Skeletal muscle tissue (tissue), 4 donors: ENCODE measurements around the gene ECM1. TPM values are rescaled to one million over a fixed set of nuclear protein-coding genes. Genes with fewer than 3 reads are reported as not detected.
A peak's percentile ranks its signal among the peaks of the same experiment; 100 is the strongest.

Source experiments
- H3K27ac ChIP-seq: one replicate; pipeline ENCODE4 v1.7.0; 2013; ENCODE audit warnings: mild to moderate bottlenecking, low read depth, low read length, inconsistent platforms
- H3K27me3 ChIP-seq, 3 donors: one replicate each; pipeline ENCODE4 v1.7.0; 2013; ENCODE audit warnings: low read length in 3 of 3; ENCODE audit not compliant: control insufficient read depth in 3 of 3, insufficient read depth in 3 of 3
- H3K36me3 ChIP-seq, 3 donors: one replicate each; pipeline ENCODE4 v1.7.0; 2013; ENCODE audit warnings: low read length in 3 of 3; ENCODE audit not compliant: control insufficient read depth in 3 of 3, insufficient read depth in 3 of 3
- H3K4me1 ChIP-seq, 3 donors: one replicate each; pipeline ENCODE4 v1.7.0; 2013; ENCODE audit warnings: low read length in 3 of 3, mild to moderate bottlenecking in 3 of 3; ENCODE audit not compliant: control insufficient read depth in 3 of 3, insufficient read depth in 3 of 3
- H3K4me3 ChIP-seq, 3 donors: one replicate each; pipeline ENCODE4 v1.7.0; 2013; ENCODE audit warnings: low read length in 3 of 3
- H3K9ac ChIP-seq, 3 donors: one replicate each; pipeline ENCODE4 v1.7.0; 2013; ENCODE audit warnings: low read length in 3 of 3, mild to moderate bottlenecking in 3 of 3, moderate library complexity in 2 of 3, low read depth in 1 of 3
- H3K9me3 ChIP-seq, 3 donors: one replicate each; pipeline ENCODE4 v1.7.0; 2013; ENCODE audit warnings: low read length in 3 of 3; ENCODE audit not compliant: control insufficient read depth in 3 of 3
- total RNA-seq: library from RNA; depleted of rRNA; stranded (reverse); fragments of >200 nt; gene quantifications from one replicate; pipeline ENCODE4 v1.2.3, GENCODE V29; 2014
- donor health status: Osteomylitis.

Gene ECM1
- total RNA-seq, 1 donor from 2014 or later: 0.52 TPM

GRCh38 chr1:150477733-150478132 is 30.2 kb upstream of the ECM1 start:
- no peaks in the 10 kb centered on the region for H3K27me3 ChIP-seq
- peak overlapping the region; percentile 84 for H3K27ac ChIP-seq
- H3K9ac ChIP-seq: no peak overlapping the region
- H3K36me3 ChIP-seq: peaks cover 0 to 4% (median under 1%) of the 10 kb centered on the region in 3 donors
- peaks cover 34 to 47% (median 40%) of the 10 kb centered on the region in 3 donors for H3K4me1 ChIP-seq
- H3K4me3 ChIP-seq: no peak overlapping the region
- H3K9me3 ChIP-seq: no peaks in the 10 kb centered on the region

DNA sequence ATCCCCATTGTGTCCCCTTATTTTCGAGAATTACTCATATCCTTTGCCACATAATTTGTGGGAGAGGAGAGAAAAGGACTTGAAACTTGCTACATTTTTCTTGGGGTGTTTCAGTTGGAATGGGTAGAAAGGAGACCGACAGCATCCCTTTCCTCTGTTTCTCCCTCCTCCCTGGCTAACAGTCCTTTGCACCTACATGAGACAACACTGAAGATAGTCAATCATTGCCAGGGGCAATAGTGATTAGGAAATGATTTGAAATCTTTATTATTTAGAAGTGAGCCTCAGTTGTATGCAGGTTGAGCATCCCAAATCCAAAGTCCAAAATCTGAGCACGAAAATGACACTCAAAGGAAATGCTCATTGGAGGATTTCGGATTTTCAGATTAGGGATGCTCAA is 28.5 kb upstream of the ECM1 start:
- no peaks in the 10 kb centered on the region for H3K9me3 ChIP-seq
- no peak overlapping the region for H3K4me3 ChIP-seq
- no peaks in the 10 kb centered on the region for H3K27me3 ChIP-seq
- peaks cover 24 to 36% (median 30%) of the 10 kb centered on the region in 3 donors for H3K4me1 ChIP-seq
- no peak overlapping the region for H3K27ac ChIP-seq
- H3K36me3 ChIP-seq: no peaks in the 10 kb centered on the region
- no peak overlapping the region for H3K9ac ChIP-seq

DNA sequence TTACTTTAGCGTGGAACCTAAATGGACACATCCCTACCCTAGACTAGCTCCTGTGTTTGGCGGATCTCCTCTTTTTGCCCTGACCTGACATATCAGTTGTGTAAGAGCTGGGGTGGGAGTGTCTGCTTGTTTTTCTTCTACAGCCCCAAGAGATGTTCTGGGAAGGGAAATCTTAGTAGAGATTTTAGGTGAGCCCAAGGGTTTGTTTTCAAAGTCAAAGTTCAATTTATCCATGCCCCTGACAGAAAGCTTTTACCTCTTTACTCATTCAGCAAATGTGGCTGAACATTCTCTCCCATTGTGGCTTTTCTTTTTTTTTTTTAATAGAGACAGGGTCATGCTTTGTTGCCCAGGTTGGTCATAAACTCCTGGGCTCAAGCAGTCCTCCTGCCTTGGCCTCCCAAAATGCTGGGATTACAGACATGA is 28.0 kb upstream of the ECM1 start:
- Histone ChIP-seq H3K4me1 (peaks cover 21 to 31% (median 24%) of the 10 kb centered on the region in 3 donors), H3K27ac (no peak overlapping the region), H3K36me3 (no peaks in the 10 kb centered on the region), H3K9me3 (no peaks in the 10 kb centered on the region), H3K4me3 (no peak overlapping the region), H3K9ac (no peak overlapping the region), H3K27me3 (no peaks in the 10 kb centered on the region)

DNA sequence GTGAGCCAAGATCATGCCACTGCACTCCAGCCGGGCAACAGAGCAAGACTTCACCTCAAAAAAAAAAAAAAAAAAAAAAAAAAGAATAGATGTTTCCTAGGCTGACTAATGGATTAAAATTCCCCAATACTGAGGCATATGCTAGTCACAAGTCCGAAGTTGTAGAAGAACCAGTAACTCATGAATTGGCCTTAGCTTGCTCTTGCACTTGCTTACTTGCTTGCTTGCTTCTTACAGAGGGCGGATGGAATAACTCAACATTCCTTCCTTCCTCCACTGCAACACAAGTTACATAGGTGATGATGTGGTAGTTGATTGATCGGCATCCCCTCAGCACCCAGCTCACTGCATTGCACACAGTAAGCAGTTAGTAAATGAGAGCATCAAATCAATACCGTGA is 23.5 kb upstream of the ECM1 start:
- no peak overlapping the region for H3K9ac ChIP-seq
- no peaks in the 10 kb centered on the region for H3K27me3 ChIP-seq
- peaks cover 4 to 9% (median 7%) of the 10 kb centered on the region in 3 donors for H3K36me3 ChIP-seq
- no peak overlapping the region for H3K27ac ChIP-seq
- H3K4me3 ChIP-seq: no peak overlapping the region
- H3K9me3 ChIP-seq: no peaks in the 10 kb centered on the region
- peaks cover 6 to 13% (median 7%) of the 10 kb centered on the region in 3 donors for H3K4me1 ChIP-seq

DNA sequence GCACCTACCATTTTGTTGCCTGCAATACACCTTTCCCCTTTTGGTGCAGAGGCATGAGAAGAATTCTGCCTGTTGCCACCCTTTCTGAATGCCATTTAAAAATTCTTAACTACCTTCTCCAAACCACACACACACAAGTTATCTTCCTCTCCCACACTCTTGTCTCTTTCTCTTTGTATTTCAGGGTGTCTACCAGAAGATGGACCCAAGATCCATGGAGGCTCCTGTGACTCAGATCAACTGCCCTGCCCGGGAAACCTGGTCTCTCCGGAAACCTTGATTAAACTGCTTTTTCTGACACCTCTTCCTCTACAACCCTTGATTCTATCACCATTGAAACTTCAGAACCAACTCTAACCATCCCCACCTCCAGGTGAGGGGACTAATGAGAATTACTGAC is 23.0 kb upstream of the ECM1 start:
- H3K9ac ChIP-seq: peak overlapping the region in 1 of 3 donors; percentile 19
- H3K9me3 ChIP-seq: no peaks in the 10 kb centered on the region
- peaks cover 5 to 12% (median 12%) of the 10 kb centered on the region in 3 donors for H3K36me3 ChIP-seq
- H3K27me3 ChIP-seq: no peaks in the 10 kb centered on the region
- no peak overlapping the region for H3K4me3 ChIP-seq
- H3K4me1 ChIP-seq: peaks cover 6 to 13% (median 7%) of the 10 kb centered on the region in 3 donors
- no peak overlapping the region for H3K27ac ChIP-seq

DNA sequence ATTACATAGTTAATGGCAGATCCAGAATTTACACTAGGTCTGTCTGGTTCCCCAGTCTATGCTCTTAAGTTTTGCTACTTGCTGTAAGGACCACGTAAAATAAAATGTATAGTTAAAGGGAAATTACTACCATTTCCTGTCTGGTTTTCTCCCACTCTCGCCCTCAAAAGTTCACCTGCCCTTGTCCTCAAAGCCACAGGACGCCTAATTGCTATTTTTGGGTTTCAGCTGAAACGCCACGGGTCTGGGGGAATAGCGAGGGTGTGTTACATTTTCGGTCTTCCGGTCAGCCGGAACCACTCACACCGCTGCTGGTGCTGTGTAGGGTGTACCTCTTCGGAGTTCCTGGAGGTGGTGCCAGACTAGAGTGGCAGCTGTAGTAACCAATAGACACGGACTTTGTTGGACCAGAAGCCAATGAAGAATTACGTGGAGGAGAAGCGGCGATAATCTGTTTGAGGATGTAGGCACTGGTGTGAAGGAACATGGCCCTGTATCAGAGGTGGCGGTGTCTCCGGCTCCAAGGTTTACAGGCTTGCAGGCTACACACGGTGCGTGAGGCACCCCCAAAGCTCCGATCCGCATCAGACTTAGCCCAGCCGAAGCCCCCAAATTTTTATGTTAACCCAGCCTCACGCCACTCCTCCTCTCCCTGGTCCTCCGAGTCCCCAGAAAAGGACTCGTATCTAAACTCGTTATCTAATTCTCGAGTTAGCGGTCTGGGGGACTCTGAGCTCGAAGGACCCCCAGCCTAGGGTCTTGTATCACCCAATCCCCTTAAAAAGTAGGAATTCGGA is 20.7 kb upstream of the ECM1 start, which contains the start of gene TARS2:
TSS of gene TARS2 (plus strand) at position 454 of the 797 bp plus-strand sequence. CDS start at position 486, 32 bp downstream.
- H3K9ac ChIP-seq: peak within 1 kb of the TSS; percentile 84 to 98 (median 94)
- H3K9me3 ChIP-seq: no peaks in the 10 kb centered on the region
- peak within 1 kb of the TSS; percentile 61 for H3K27ac ChIP-seq
- H3K4me1 ChIP-seq: peaks cover 6 to 13% (median 7%) of the 10 kb centered on the region in 3 donors
- peak within 1 kb of the TSS; percentile 88 to 96 (median 88) for H3K4me3 ChIP-seq
- no peaks in the 10 kb centered on the region for H3K27me3 ChIP-seq
- peaks cover 14 to 29% (median 25%) of the 10 kb centered on the region in 3 donors for H3K36me3 ChIP-seq

DNA sequence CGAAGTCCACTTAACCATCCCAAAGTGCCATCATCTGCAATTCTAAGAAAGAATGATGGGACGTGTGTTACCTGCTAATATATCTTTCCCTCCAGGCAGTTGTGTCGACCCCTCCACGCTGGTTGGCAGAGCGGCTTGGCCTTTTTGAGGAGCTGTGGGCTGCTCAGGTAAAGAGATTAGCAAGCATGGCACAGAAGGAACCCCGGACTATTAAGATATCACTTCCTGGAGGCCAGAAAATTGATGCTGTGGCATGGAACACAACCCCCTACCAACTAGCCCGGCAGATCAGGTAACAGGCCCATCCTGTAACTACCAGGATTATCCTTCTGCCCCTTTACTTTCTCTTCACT is 20.2 kb upstream of the ECM1 start:
- Histone ChIP-seq H3K4me1 (peaks cover 6 to 13% (median 7%) of the 10 kb centered on the region in 3 donors), H3K36me3 (peaks cover 16 to 34% (median 28%) of the 10 kb centered on the region in 3 donors), H3K27ac (peak overlapping the region; percentile 61)

DNA sequence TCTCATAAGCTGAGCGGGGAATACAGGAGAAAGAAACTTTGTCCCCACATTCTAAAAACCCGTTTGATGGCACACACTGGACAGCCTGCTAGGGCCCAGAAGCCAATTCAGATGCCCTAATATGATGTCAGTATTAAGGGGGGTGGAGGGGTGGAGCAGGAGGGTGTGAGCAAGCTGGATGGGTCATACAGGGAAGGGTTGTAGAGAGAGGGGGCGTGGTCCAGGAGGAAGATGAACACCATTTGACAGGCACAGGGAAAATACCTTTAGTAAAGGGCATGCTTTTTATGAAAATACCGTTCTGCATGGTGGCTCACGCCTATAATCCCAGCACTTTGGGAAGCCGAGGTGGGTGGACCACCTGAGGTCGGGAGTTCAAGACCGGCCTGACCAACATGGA is 14.7 kb upstream of the ECM1 start:
- Histone ChIP-seq H3K9me3 (no peaks in the 10 kb centered on the region), H3K9ac (no peak overlapping the region), H3K27ac (no peak overlapping the region), H3K36me3 (peaks cover 35 to 62% (median 49%) of the 10 kb centered on the region in 3 donors), H3K4me1 (peaks cover under 1 to 7% (median 2%) of the 10 kb centered on the region in 3 donors), H3K4me3 (no peak overlapping the region), H3K27me3 (no peaks in the 10 kb centered on the region)

More for the DNA sequence above, 20.2 kb upstream of the ECM1 start:
- no peaks in the 10 kb centered on the region for H3K9me3 ChIP-seq
- peak overlapping the region; percentile 88 to 96 (median 88) for H3K4me3 ChIP-seq
- H3K27me3 ChIP-seq: no peaks in the 10 kb centered on the region
- peak overlapping the region; percentile 84 to 98 (median 94) for H3K9ac ChIP-seq

GRCh38 chr1:150498342-150498741 is 9.6 kb upstream of the ECM1 start:
- peaks cover 32 to 42% (median 41%) of the 10 kb centered on the region in 3 donors for H3K36me3 ChIP-seq
- no peaks in the 10 kb centered on the region for H3K9me3 ChIP-seq
- H3K9ac ChIP-seq: no peak overlapping the region
- no peaks in the 10 kb centered on the region for H3K27me3 ChIP-seq
- no peak overlapping the region for H3K4me3 ChIP-seq
- no peak overlapping the region for H3K27ac ChIP-seq
- no peaks in the 10 kb centered on the region for H3K4me1 ChIP-seq

GRCh38 chr1:150505431-150505830 is 2.5 kb upstream of the ECM1 start:
- H3K9ac ChIP-seq: no peak overlapping the region
- peaks cover 36 to 38% (median 38%) of the 10 kb centered on the region in 3 donors for H3K36me3 ChIP-seq
- no peaks in the 10 kb centered on the region for H3K27me3 ChIP-seq
- H3K9me3 ChIP-seq: no peaks in the 10 kb centered on the region
- H3K4me1 ChIP-seq: peaks cover 3 to 14% (median 13%) of the 10 kb centered on the region in 3 donors
- H3K4me3 ChIP-seq: no peak overlapping the region
- H3K27ac ChIP-seq: no peak overlapping the region
